Measurements from ENCODE around the gene KIAA1328. TPM values are rescaled to one million over a fixed set of nuclear protein-coding genes. Genes with fewer than 3 reads are reported as not detected.

KIAA1328 gene
- total RNA-seq, 4 donors from 2014 or later = 2.3 to 18.7 (median 5.8) TPM

- intact Hi-C loops (cut with DNase I) = no loop called here
- TF ChIP-seq POLR2A (IDR thresholded peaks at IDR 0.05) (no peak), CTCF (IDR thresholded peaks at IDR 0.05) (no peak)
- WGBS, 2 donors = 89 to 94% methylated on average over 2 of the region's 2 CpGs
These were observed 213.5 kb downstream of the KIAA1328 start for GRCh38 chr18:37042381-37042780.

GRCh38 chr18:37055137-37055802 is 226.3 kb downstream of the KIAA1328 start:
- DNase-seq = no peak
- no peak overlapping the region for H3K27ac ChIP-seq
- intact Hi-C loops (cut with DNase I) = no loop called here

More at GRCh38 chr18:37042381-37042780, 213.5 kb downstream of the KIAA1328 start:
- H3K27ac ChIP-seq = no peak overlapping the region
- DNase-seq = no peak
- no peaks in the 10 kb centered on the region for H3K27me3 ChIP-seq
- peaks cover 7 to 21% (median 12%) of the 10 kb centered on the region in 3 donors for H3K9me3 ChIP-seq
- no peak overlapping the region for H3K4me3 ChIP-seq
- no peaks in the 10 kb centered on the region for H3K4me1 ChIP-seq
- H3K36me3 ChIP-seq = peaks cover 0 to 3% (median 0%) of the 10 kb centered on the region in 3 donors

GRCh38 chr18:37064187-37064586 is 235.3 kb downstream of the KIAA1328 start:
- TF ChIP-seq CTCF (IDR thresholded peaks at IDR 0.05) = no peak
- TF ChIP-seq POLR2A (IDR thresholded peaks at IDR 0.05) = no peak
- Histone ChIP-seq H3K36me3 (peaks cover 0 to 17% (median 0%) of the 10 kb centered on the region in 3 donors), H3K4me3 (no peak overlapping the region), H3K27ac (no peak overlapping the region), H3K27me3 (no peaks in the 10 kb centered on the region), H3K9me3 (no peaks in the 10 kb centered on the region), H3K4me1 (no peaks in the 10 kb centered on the region)
- WGBS, 2 donors = 95 to 96% methylated on average over 3 of the region's 3 CpGs
- intact Hi-C loops (cut with DNase I) = no loop called here
- DNase-seq = no peak

More at GRCh38 chr18:37055137-37055802, 226.3 kb downstream of the KIAA1328 start:
- no peaks in the 10 kb centered on the region for H3K4me1 ChIP-seq
- 65 to 71% methylated on average over 3 of the region's 3 CpGs for WGBS, 2 donors
- no peaks in the 10 kb centered on the region for H3K27me3 ChIP-seq
- no peaks in the 10 kb centered on the region for H3K36me3 ChIP-seq
- H3K4me3 ChIP-seq = no peak overlapping the region
- TF ChIP-seq POLR2A (IDR thresholded peaks at IDR 0.05) (no peak), CTCF (IDR thresholded peaks at IDR 0.05) (no peak)
- no peaks in the 10 kb centered on the region for H3K9me3 ChIP-seq

- no peaks in the 10 kb centered on the region for H3K27me3 ChIP-seq
- no peaks in the 10 kb centered on the region for H3K4me1 ChIP-seq
- H3K36me3 ChIP-seq = peaks cover 0 to 17% (median 0%) of the 10 kb centered on the region in 3 donors
- no peak for TF ChIP-seq POLR2A (IDR thresholded peaks at IDR 0.05)
- no peak for TF ChIP-seq CTCF (IDR thresholded peaks at IDR 0.05)
- intact Hi-C loops (cut with DNase I) = no loop called here
- H3K27ac ChIP-seq = no peak overlapping the region
- no peak overlapping the region for H3K4me3 ChIP-seq
- DNase-seq = no peak
- WGBS, 2 donors = 78 to 83% methylated on average over 1 of the region's 1 CpG
- no peaks in the 10 kb centered on the region for H3K9me3 ChIP-seq
These were observed 236.3 kb downstream of the KIAA1328 start for GRCh38 chr18:37065254-37065653.

GRCh38 chr18:37084912-37085311 is 256.0 kb downstream of the KIAA1328 start:
- 69 to 73% methylated on average over 2 to 6 of the region's 6 CpGs for WGBS, 2 donors
- Histone ChIP-seq H3K27ac (no peak overlapping the region), H3K4me1 (no peaks in the 10 kb centered on the region), H3K4me3 (no peak overlapping the region), H3K36me3 (no peaks in the 10 kb centered on the region), H3K27me3 (no peaks in the 10 kb centered on the region), H3K9me3 (no peaks in the 10 kb centered on the region)
- no peak for DNase-seq
- TF ChIP-seq POLR2A (IDR thresholded peaks at IDR 0.05) (no peak), CTCF (IDR thresholded peaks at IDR 0.05) (no peak)
- intact Hi-C loops (cut with DNase I) = no loop called here

Data from esophagus squamous epithelium (tissue), 5 donors.